Body of pancreas (tissue), 4 donors: ENCODE results near the gene THUMPD1. TPM values are rescaled to one million over a fixed set of nuclear protein-coding genes. Genes with fewer than 3 reads are reported as not detected.

Experiments
- ATAC-seq: fragments of 150-250 bp; one replicate; pipeline ENCODE4 v1.9.1; 2016
- DNase-seq, 4 donors: peaks; one replicate each; pipeline ENCODE4 v3.0.0-alpha.2; 2019
- H3K27ac ChIP-seq, 4 donors: fragments of 200-600 bp; sonication (generic); 1 replicate in 3 of 4; 2 replicates in 1 of 4; pipeline versions ENCODE4 v1.5.1 to v1.6.1; 2016 to 2019; ENCODE audit warnings: mild to moderate bottlenecking in 1 of 4, mixed read lengths in 1 of 4, moderate library complexity in 1 of 4
- H3K27me3 ChIP-seq, 2 donors: fragments of 200-600 bp; sonication (generic); one replicate each; pipeline ENCODE4 v1.6.0; 2016; ENCODE audit warnings: mild to moderate bottlenecking in 1 of 2
- H3K36me3 ChIP-seq, 2 donors: fragments of 200-600 bp; sonication (generic); replicated peaks in 1 of 2; 2 replicates each; pipeline ENCODE4 v1.5.1; 2016; ENCODE audit warnings: low read depth in 2 of 2; ENCODE audit not compliant: insufficient read depth in 1 of 2
- H3K4me1 ChIP-seq: fragments of 200-600 bp; sonication (generic); one replicate; pipeline ENCODE4 v1.6.0; 2016
- H3K4me3 ChIP-seq, 2 donors: fragments of 200-600 bp; sonication (generic); 1 replicate in 1 of 2; 2 replicates in 1 of 2; pipeline ENCODE4 v1.5.1; 2016 to 2019
- H3K9me3 ChIP-seq, 3 donors: fragments of 200-600 bp; sonication (generic); 1 replicate in 2 of 3; 2 replicates in 1 of 3; pipeline ENCODE4 v1.5.1; 2016
- POLR2A ChIP-seq, 3 donors: fragments of 450-650 bp; IDR thresholded peaks; one replicate each; pipeline ENCODE4 v1.6.1; 2016; ENCODE audit warnings: antibody characterized with exemption in 3 of 3, mild to moderate bottlenecking in 2 of 3
- WGBS, 2 donors: methylation state at CpG; one replicate each; pipeline ENCODE4 v1.1.5; 2017; 5-methylcytosine and 5-hydroxymethylcytosine counted together
- intact Hi-C: fragments of 100-400 bp; cut with DNase I; formaldehyde crosslinking; loops from one replicate; pipeline ENCODE4 v1.15.1; 2023
- total RNA-seq, 2 donors: library from RNA; depleted of rRNA; stranded (reverse); fragments of >200 nt; gene quantifications; one replicate each; pipeline ENCODE4 v1.1.0, GENCODE V29; 2016
- TF ChIP-seq, protein P1 (sequence below), 7 experiments: fragments of 450-650 bp in 4 of 7; fragments of 200-600 bp in 3 of 7; sonication (generic) in 3 of 7; IDR thresholded peaks; one replicate each; pipeline ENCODE4 v1.5.1; 2016 to 2019; ENCODE audit warnings: antibody characterized with exemption in 7 of 7

The THUMPD1 gene, protein sequence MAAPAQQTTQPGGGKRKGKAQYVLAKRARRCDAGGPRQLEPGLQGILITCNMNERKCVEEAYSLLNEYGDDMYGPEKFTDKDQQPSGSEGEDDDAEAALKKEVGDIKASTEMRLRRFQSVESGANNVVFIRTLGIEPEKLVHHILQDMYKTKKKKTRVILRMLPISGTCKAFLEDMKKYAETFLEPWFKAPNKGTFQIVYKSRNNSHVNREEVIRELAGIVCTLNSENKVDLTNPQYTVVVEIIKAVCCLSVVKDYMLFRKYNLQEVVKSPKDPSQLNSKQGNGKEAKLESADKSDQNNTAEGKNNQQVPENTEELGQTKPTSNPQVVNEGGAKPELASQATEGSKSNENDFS
- 10 to 100 TPM; 25.1 to 34.8 TPM for total RNA-seq

DNA sequence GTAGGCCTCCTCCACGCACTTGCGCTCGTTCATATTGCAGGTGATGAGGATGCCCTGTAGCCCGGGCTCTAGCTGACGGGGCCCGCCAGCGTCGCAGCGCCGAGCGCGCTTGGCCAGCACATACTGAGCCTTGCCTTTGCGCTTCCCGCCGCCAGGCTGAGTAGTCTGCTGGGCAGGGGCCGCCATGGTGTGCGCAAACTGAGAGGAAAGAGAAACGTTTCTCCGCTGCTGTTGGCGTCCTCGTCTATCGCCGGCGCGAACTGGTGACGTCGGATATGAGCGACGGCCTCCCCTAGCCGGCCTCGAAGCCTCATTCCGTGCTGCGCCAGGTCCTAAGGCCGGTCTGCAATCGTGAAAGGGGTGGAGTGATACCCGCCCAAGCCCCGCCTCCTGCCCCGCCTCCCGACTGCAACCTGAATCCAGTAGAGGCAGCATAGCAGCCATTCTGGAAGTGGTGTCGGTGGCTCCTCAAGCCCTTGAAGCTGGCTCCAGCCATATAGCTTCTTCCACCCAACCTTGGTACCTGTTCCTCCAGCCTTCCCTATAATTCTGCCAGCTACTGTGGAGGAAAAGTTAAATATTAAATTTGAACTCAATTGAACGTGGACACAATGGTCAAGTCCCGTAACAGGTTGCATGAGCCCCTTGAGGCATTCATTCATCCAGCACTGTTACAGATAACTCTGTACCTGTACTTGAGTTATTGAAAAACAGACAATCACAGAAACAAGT, at the start of gene THUMPD1:
Gene THUMPD1 (minus strand): TSS at position 265 of the 732 bp plus-strand sequence. CDS start 79 bp downstream, at position 186.
- peak within 1 kb of the TSS; percentile 80 to 98 (median 92) for H3K27ac ChIP-seq
- H3K36me3 ChIP-seq: peaks cover 4 to 10% of the 10 kb centered on the region in 2 donors
- peak; percentile 98 to 99 (median 98) for DNase-seq
- H3K27me3 ChIP-seq: no peaks in the 10 kb centered on the region
- peaks cover 0 to 4% (median 3%) of the 10 kb centered on the region in 3 donors for H3K9me3 ChIP-seq
- TF ChIP-seq, protein P1, sequence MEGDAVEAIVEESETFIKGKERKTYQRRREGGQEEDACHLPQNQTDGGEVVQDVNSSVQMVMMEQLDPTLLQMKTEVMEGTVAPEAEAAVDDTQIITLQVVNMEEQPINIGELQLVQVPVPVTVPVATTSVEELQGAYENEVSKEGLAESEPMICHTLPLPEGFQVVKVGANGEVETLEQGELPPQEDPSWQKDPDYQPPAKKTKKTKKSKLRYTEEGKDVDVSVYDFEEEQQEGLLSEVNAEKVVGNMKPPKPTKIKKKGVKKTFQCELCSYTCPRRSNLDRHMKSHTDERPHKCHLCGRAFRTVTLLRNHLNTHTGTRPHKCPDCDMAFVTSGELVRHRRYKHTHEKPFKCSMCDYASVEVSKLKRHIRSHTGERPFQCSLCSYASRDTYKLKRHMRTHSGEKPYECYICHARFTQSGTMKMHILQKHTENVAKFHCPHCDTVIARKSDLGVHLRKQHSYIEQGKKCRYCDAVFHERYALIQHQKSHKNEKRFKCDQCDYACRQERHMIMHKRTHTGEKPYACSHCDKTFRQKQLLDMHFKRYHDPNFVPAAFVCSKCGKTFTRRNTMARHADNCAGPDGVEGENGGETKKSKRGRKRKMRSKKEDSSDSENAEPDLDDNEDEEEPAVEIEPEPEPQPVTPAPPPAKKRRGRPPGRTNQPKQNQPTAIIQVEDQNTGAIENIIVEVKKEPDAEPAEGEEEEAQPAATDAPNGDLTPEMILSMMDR (IDR thresholded peaks at IDR 0.05): peak in 4 of 7 experiments; percentile 21 to 32 (median 26)
- peak; percentile 64 to 92 (median 92) for TF ChIP-seq POLR2A (IDR thresholded peaks at IDR 0.05)
- peaks cover 32% of the 10 kb centered on the region for H3K4me1 ChIP-seq
- intact Hi-C loops: no loop called here
- 1 to 2% methylated on average over 10 to 40 of the region's 42 CpGs for WGBS, 2 donors
- peak within 1 kb of the TSS; percentile 93 to 100 for H3K4me3 ChIP-seq
- ATAC-seq: peak; percentile 96

- no peaks in the 10 kb centered on the region for H3K4me1 ChIP-seq
- H3K36me3 ChIP-seq: peaks cover 0 to 3% of the 10 kb centered on the region in 2 donors
- H3K4me3 ChIP-seq: no peak overlapping the region
- H3K27ac ChIP-seq: no peak overlapping the region
- ATAC-seq (no peak), DNase-seq (no peak)
- TF ChIP-seq, protein P1 (IDR thresholded peaks at IDR 0.05): no peak
- no peak for TF ChIP-seq POLR2A (IDR thresholded peaks at IDR 0.05)
- H3K27me3 ChIP-seq: no peaks in the 10 kb centered on the region
- intact Hi-C loops: no loop called here
- no peaks in the 10 kb centered on the region for H3K9me3 ChIP-seq
Measured at GRCh38 chr16:20789130-20789529, 47.5 kb upstream of the THUMPD1 start.

- Histone ChIP-seq H3K36me3 (peaks cover 0 to 11% of the 10 kb centered on the region in 2 donors), H3K27ac (no peak overlapping the region), H3K27me3 (no peaks in the 10 kb centered on the region), H3K9me3 (no peaks in the 10 kb centered on the region), H3K4me3 (no peak overlapping the region), H3K4me1 (no peaks in the 10 kb centered on the region)
- DNase-seq (no peak), ATAC-seq (no peak)
- TF ChIP-seq, protein P1 (IDR thresholded peaks at IDR 0.05): no peak
- intact Hi-C loops: no loop called here
Measured at GRCh38 chr16:20784204-20784603, 42.6 kb upstream of the THUMPD1 start.

- no peak overlapping the region for H3K4me3 ChIP-seq
- 80 to 83% methylated on average over 2 of the region's 2 CpGs for WGBS, 2 donors
- intact Hi-C loops: no loop called here
- ATAC-seq (no peak), DNase-seq (no peak)
- H3K4me1 ChIP-seq: no peaks in the 10 kb centered on the region
- peaks cover 0 to 19% of the 10 kb centered on the region in 2 donors for H3K36me3 ChIP-seq
- H3K27me3 ChIP-seq: no peaks in the 10 kb centered on the region
- H3K9me3 ChIP-seq: no peaks in the 10 kb centered on the region
- H3K27ac ChIP-seq: no peak overlapping the region
- TF ChIP-seq, protein P1 (IDR thresholded peaks at IDR 0.05): no peak
- TF ChIP-seq POLR2A (IDR thresholded peaks at IDR 0.05): no peak
Measured at GRCh38 chr16:20782470-20782869, 40.9 kb upstream of the THUMPD1 start.
